GM12878 (cell line): ENCODE results near the gene ASCC1. TPM values are rescaled to one million over a fixed set of nuclear protein-coding genes. Genes with fewer than 3 reads are reported as not detected.

Experiments
- ATAC-seq: fragments of 200-7000 bp; cut with Tn5 transposase; 3 replicates; pipeline ENCODE4 v1.9.1; 2020; ENCODE audit warnings: mild to moderate bottlenecking, moderate library complexity
- BruUV-seq: library from RNA; stranded (reverse); fragments of 400-500 nt; replicated peaks from 2 replicates; lab custom pipeline; 2021; lab: Mats Ljungman, UMichigan
- CTCF ChIA-PET: fragments of 300-600 bp; sonication (Branson Sonifier 250); formaldehyde crosslinking; extraction: SDS; loops from one replicate; lab custom pipeline; 2021; ENCODE audit warnings: inconsistent platforms; lab: Yijun Ruan, JAX
- POLR2A ChIA-PET: fragments of 350-600 bp; formaldehyde crosslinking; extraction: SDS; loops from one replicate; lab custom pipeline; 2021; ENCODE audit warnings: inconsistent platforms; lab: Charles Lee
- RAD21 ChIA-PET: fragments of 300-600 bp; sonication (Branson Sonifier 250); formaldehyde crosslinking; loops from one replicate; lab custom pipeline; 2023; ENCODE audit warnings: antibody characterized with exemption; ENCODE audit not compliant: unreplicated experiment; lab: Charles Lee
- SMC1A ChIA-PET: fragments of 300-600 bp; sonication (Branson Sonifier 250); formaldehyde crosslinking; loops from one replicate; lab custom pipeline; 2023; ENCODE audit not compliant: unreplicated experiment, uncharacterized antibody; lab: Charles Lee
- DNase-seq: peaks from one replicate; pipeline ENCODE4 v3.0.0-alpha.2; 2011; ENCODE audit warnings: low read depth, low spot score
- FAIRE-seq: peaks from 3 replicates; lab custom pipeline; 2011; peaks lifted over from hg19 to GRCh38; lab: Jason Lieb, UNC
- H2AFZ ChIP-seq: 2 replicates; pipeline ENCODE4 v1.6.0; 2011; ENCODE audit warnings: low read depth, low read length, control low read depth; ENCODE audit not compliant: control insufficient read depth
- H3K27ac ChIP-seq: 2 replicates; pipeline ENCODE4 v1.5.1; 2011; ENCODE audit warnings: control low read depth; ENCODE audit not compliant: control insufficient read depth, insufficient read depth
- H3K27me3 ChIP-seq, 2 experiments: replicated peaks in 1 of 2; 2 replicates each; pipeline versions ENCODE4 v1.6.0 to v1.6.1; 2011; ENCODE audit warnings: low read length in 1 of 2; ENCODE audit not compliant: control insufficient read depth in 2 of 2, insufficient read depth in 2 of 2
- H3K36me3 ChIP-seq, 2 experiments: 2 replicates each; pipeline ENCODE4 v1.5.1; 2011; ENCODE audit warnings: low read length in 1 of 2; ENCODE audit not compliant: control insufficient read depth in 2 of 2, insufficient read depth in 2 of 2
- H3K4me1 ChIP-seq: 2 replicates; pipeline ENCODE4 v1.6.1; 2011; ENCODE audit warnings: mild to moderate bottlenecking, low read length, moderate library complexity, mixed read lengths; ENCODE audit not compliant: control insufficient read depth, insufficient read depth
- H3K4me2 ChIP-seq: 2 replicates; pipeline ENCODE4 v1.6.0; 2011; ENCODE audit warnings: control low read depth; ENCODE audit not compliant: control insufficient read depth, insufficient read depth
- H3K4me3 ChIP-seq: fragments of 200-600 bp; sonication (generic); 2 replicates; pipeline ENCODE4 v1.5.1; 2016
- H3K79me2 ChIP-seq: 2 replicates; pipeline ENCODE4 v1.6.0; 2011; ENCODE audit warnings: low read length; ENCODE audit not compliant: control insufficient read depth, insufficient read depth
- H3K9ac ChIP-seq: 2 replicates; pipeline ENCODE4 v1.8.0; 2011; ENCODE audit warnings: low read length, control low read depth, mixed read lengths; ENCODE audit not compliant: control insufficient read depth, insufficient read depth
- H3K9me3 ChIP-seq: replicated peaks from 3 replicates; pipeline ENCODE4 v1.5.1; 2011; ENCODE audit warnings: mild to moderate bottlenecking, low read length; ENCODE audit not compliant: control insufficient read depth, insufficient read depth
- H4K20me1 ChIP-seq: 2 replicates; pipeline ENCODE4 v1.6.0; 2011; ENCODE audit not compliant: control insufficient read depth, insufficient read depth
- CHD4 ChIP-seq: fragments of 200-600 bp; sonication (generic); IDR thresholded peaks from 2 replicates; pipeline ENCODE4 v1.6.1; 2016; ENCODE audit warnings: mild to moderate bottlenecking
- CTCF ChIP-seq, 3 experiments: IDR thresholded peaks in 2 of 3; conservative IDR thresholded peaks in 1 of 3; 2 replicates each; pipeline ENCODE4 v1.5.1; 2011; ENCODE audit warnings: low read depth in 3 of 3, low read length in 3 of 3, mild to moderate bottlenecking in 3 of 3, control low read depth in 2 of 3, moderate library complexity in 2 of 3, inconsistent platforms in 1 of 3, mixed read lengths in 1 of 3; ENCODE audit not compliant: control insufficient read depth in 2 of 3, insufficient read depth in 1 of 3; ENCODE audit errors: extremely low read depth in 1 of 3
- GATAD2B ChIP-seq: fragments of 450-650 bp; conservative IDR thresholded peaks from 2 replicates; pipeline ENCODE4 v1.6.1; 2017; ENCODE audit warnings: low read depth, mild to moderate bottlenecking, moderate library complexity
- MEF2A ChIP-seq: IDR thresholded peaks from 2 replicates; pipeline ENCODE4 v1.6.1; 2011; ENCODE audit warnings: low read depth, mild to moderate bottlenecking, low read length, moderate library complexity; ENCODE audit not compliant: insufficient read depth
- MXI1 ChIP-seq: fragments of 150-350 bp; IDR thresholded peaks from 2 replicates; pipeline ENCODE4 v1.6.1; 2011; ENCODE audit warnings: low read depth, mild to moderate bottlenecking, inconsistent platforms, low read length, improper control_type of control experiment
- TAF1 ChIP-seq: IDR thresholded peaks from 2 replicates; pipeline ENCODE4 v1.6.1; 2011; ENCODE audit warnings: mild to moderate bottlenecking, low read depth, low read length, borderline replicate concordance
- TCF12 ChIP-seq: IDR thresholded peaks from 2 replicates; pipeline ENCODE4 v1.6.1; 2011; ENCODE audit warnings: low read depth, mild to moderate bottlenecking, low read length
- ZBTB11 ChIP-seq: fragments of 450-650 bp; formaldehyde crosslinking; IDR thresholded peaks from 2 replicates; pipeline ENCODE4 v1.5.0; 2022; ENCODE audit warnings: mild to moderate bottlenecking, missing genetic modification characterization
- ZBTB40 ChIP-seq: fragments of 450-650 bp; IDR thresholded peaks from 2 replicates; pipeline ENCODE4 v1.6.1; 2016; ENCODE audit warnings: mild to moderate bottlenecking, moderate library complexity, borderline replicate concordance
- ZNF217 ChIP-seq: fragments of 450-650 bp; IDR thresholded peaks from 2 replicates; pipeline ENCODE4 v1.6.1; 2017; ENCODE audit warnings: antibody characterized with exemption, mild to moderate bottlenecking
- ZNF24 ChIP-seq: fragments of 450-650 bp; IDR thresholded peaks from 2 replicates; pipeline ENCODE4 v1.6.1; 2017; ENCODE audit warnings: antibody characterized with exemption, mild to moderate bottlenecking
- ZNF622 ChIP-seq: fragments of 450-650 bp; IDR thresholded peaks from 2 replicates; pipeline ENCODE4 v1.6.1; 2017; ENCODE audit warnings: mild to moderate bottlenecking, inconsistent platforms
- WGBS: methylation state at CpG from one replicate; pipeline ENCODE4 v1.1.6; 2016; ENCODE audit warnings: low lambda C conversion rate; ENCODE audit not compliant: insufficient replicate concordance, insufficient coverage; ENCODE audit errors: missing lambda C conversion rate; 5-methylcytosine and 5-hydroxymethylcytosine counted together
- in situ Hi-C: fragments of 300-500 bp; cut with MboI; formaldehyde crosslinking; loops from 9 replicates; pipeline ENCODE4 v1.14.3; 2018; ENCODE audit warnings: mixed read lengths
- intact Hi-C: fragments of 100-400 bp; cut with micrococcal nuclease; formaldehyde crosslinking; loops from one replicate; pipeline ENCODE4 v1.14.2; 2022; ENCODE audit not compliant: unreplicated experiment
- polyA plus RNA-seq, 11 experiments: library from polyadenylated mRNA; depleted of rRNA in 4 of 11; unstranded in 6 of 11; stranded (reverse) in 5 of 11; fragments of >200 nt; fragmentation: Nextera tagmentation in 4 of 11; fragmentation: Illumina TruSeq in 1 of 11; extraction: Ambion mirVana in 4 of 11; extraction: Trizol in 1 of 11; gene quantifications; 1 replicate in 1 of 11; 2 replicates in 10 of 11; pipeline versions ENCODE4 v1.2.1 to v1.2.3, GENCODE V29; 2011 to 2016; ENCODE audit warnings: inconsistent platforms in 2 of 11, missing spikeins in 2 of 11, low read depth in 1 of 11
- total RNA-seq, 4 experiments: library from RNA; depleted of rRNA in 3 of 4; stranded (reverse); fragments of >200 nt in 3 of 4; fragmentation: Illumina TruSeq in 1 of 4; extraction: Trizol in 1 of 4; gene quantifications; 2 replicates each; pipeline versions ENCODE4 v1.2.1 to v1.2.3, GENCODE V29; 2013 to 2021

The ASCC1 gene
- total and polyA plus RNA-seq, 10 of the 15 experiments (the other 5 are each of a cell fraction or from before 2014, with no cell fraction given) = 23.3 to 80.6 (median 42.8) TPM

- 0% methylated on average over 15 of the region's 19 CpGs for WGBS
- no peaks in the 10 kb centered on the region for H3K36me3 ChIP-seq
- peaks cover 2% of the 10 kb centered on the region for H3K79me2 ChIP-seq
- FAIRE-seq (no peak), ATAC-seq (peak; percentile 80), DNase-seq (peak; percentile 88)
- POLR2A ChIA-PET = interaction anchor here (0.6 to 11.6 kb wide), 23 partner anchors 12 to 276 kb away, joined by 3 to 267 read pairs (median 5); partner anchors contain the start of genes ANAPC16, ASCC1 and DDIT4
- BruUV-seq = TSS peak; percentile 96
- H3K9ac ChIP-seq = peak overlapping the region; percentile 71
- RAD21 ChIA-PET = interaction anchor here (0.6 to 13.0 kb wide), 23 partner anchors 10 to 425 kb away, joined by 3 to 200 read pairs (median 4); partner anchors contain the start of genes ANAPC16, ASCC1 and DDIT4
- intact Hi-C loops (loop anchor here (2.0 to 5.0 kb wide), 2 partner anchors 43 to 60 kb away; partner anchors contain the start of genes ANAPC16 and ASCC1), in situ Hi-C loops (no loop called here)
- peak overlapping the region; percentile 95 for H3K27ac ChIP-seq
- no peaks in the 10 kb centered on the region for H4K20me1 ChIP-seq
- H2AFZ ChIP-seq = peak overlapping the region; percentile 37
- peak overlapping the region; percentile 75 for H3K4me2 ChIP-seq
- SMC1A ChIA-PET = interaction anchor here (0.6 to 21.0 kb wide), 23 partner anchors 10 to 210 kb away, joined by 3 to 275 read pairs (median 6); partner anchors contain the start of genes ANAPC16, ASCC1 and DDIT4
- CTCF ChIA-PET = interaction anchor here (0.5 to 7.6 kb wide), 25 partner anchors 9 to 1513 kb away, joined by 3 to 59 read pairs (median 5); partner anchors contain the start of genes ANAPC16, ASCC1 and DDIT4
- peaks cover 70% of the 10 kb centered on the region for H3K4me1 ChIP-seq
- H3K4me3 ChIP-seq = peak overlapping the region; percentile 68
- H3K9me3 ChIP-seq = no peaks in the 10 kb centered on the region
- no peaks in the 10 kb centered on the region for H3K27me3 ChIP-seq
- TF ChIP-seq CTCF (IDR thresholded peaks at IDR 0.05 in 2 of 3, conservative IDR thresholded peaks at IDR 0.05 in 1 of 3; ENCODE audit: control insufficient read depth in 2 of 3, extremely low read depth in 1 of 3, insufficient read depth in 1 of 3, low read depth in 3 of 3, low read length in 3 of 3) (no peak), MXI1 (0 out of 2 replicates have a peak, but pooled peaks have one; percentile 45), ZNF24 (no peak), ZBTB11 (CRISPR knock-in tag) (no peak), ZBTB40 (no peak), CHD4 (no peak), TAF1 (peak; percentile 29; the same call in 1 of the 2 replicates), ZNF622 (no peak), ZNF217 (no peak), MEF2A (no peak), TCF12 (no peak; the same call in 1 of the 2 replicates), GATAD2B (no peak)
These were observed 44.3 kb upstream of the ASCC1 start for GRCh38 chr10:72260239-72260975.
